SK-N-SH (cell line): Measurements from ENCODE around the gene TEX13C. TPM values are rescaled to one million over a fixed set of nuclear protein-coding genes. Genes with fewer than 3 reads are reported as not detected.

ENCODE experiments used
- CTCF ChIA-PET: fragments of 300-600, 350-600 bp; formaldehyde crosslinking; extraction: SDS; loops from one replicate; lab custom pipeline; 2021; lab: Yijun Ruan, JAX
- POLR2A ChIA-PET: fragments of 350-600 bp; sonication (Branson Sonifier 250); formaldehyde crosslinking; extraction: SDS; loops from one replicate; lab custom pipeline; 2020; ENCODE audit warnings: antibody characterized with exemption, inconsistent platforms; lab: Yijun Ruan, JAX
- DNase-seq: peaks from one replicate; pipeline ENCODE4 v3.0.0; 2012
- H2AFZ ChIP-seq: fragments of 200-600 bp; sonication (generic); 2 replicates; pipeline ENCODE4 v1.8.1; 2016; ENCODE audit warnings: antibody characterized with exemption, mild to moderate bottlenecking, low read depth
- H3F3A ChIP-seq: fragments of 200-600 bp; sonication (generic); replicated peaks from 2 replicates; pipeline ENCODE3; 2016; ENCODE audit warnings: antibody characterized with exemption, mild to moderate bottlenecking; ENCODE audit not compliant: insufficient read depth
- H3K27ac ChIP-seq, 2 experiments: fragments of 200-500 bp in 1 of 2; fragments of 200-600 bp in 1 of 2; sonication (Bioruptor generic) in 1 of 2; sonication (generic), shearing (Covaris generic) in 1 of 2; 2 replicates each; pipeline versions ENCODE4 v1.5.1 to v1.6.1; 2014 to 2016; ENCODE audit warnings: low read depth in 2 of 2, inconsistent platforms in 1 of 2, low read length in 1 of 2, mild to moderate bottlenecking in 1 of 2, mixed read lengths in 1 of 2
- H3K27me3 ChIP-seq: fragments of 200-600 bp; sonication (generic), shearing (Covaris generic); 2 replicates; pipeline ENCODE4 v1.6.1; 2016; ENCODE audit warnings: mixed run types; ENCODE audit not compliant: insufficient read depth
- H3K36me3 ChIP-seq, 2 experiments: fragments of 200-500 bp in 1 of 2; fragments of 200-600 bp in 1 of 2; sonication (Bioruptor generic) in 1 of 2; sonication (generic) in 1 of 2; replicated peaks in 1 of 2; 2 replicates each; pipeline versions ENCODE3 to v1.5.1; 2014 to 2016; ENCODE audit warnings: low read length in 1 of 2, mild to moderate bottlenecking in 1 of 2; ENCODE audit not compliant: insufficient read depth in 2 of 2, control insufficient read depth in 1 of 2
- H3K4me1 ChIP-seq, 2 experiments: fragments of 200-500 bp in 1 of 2; fragments of 200-600 bp in 1 of 2; sonication (Bioruptor generic) in 1 of 2; sonication (generic), shearing (Covaris generic) in 1 of 2; 2 replicates each; pipeline versions ENCODE4 v1.5.1 to v1.6.1; 2014 to 2016; ENCODE audit warnings: low read depth in 1 of 2, low read length in 1 of 2, mixed run types in 1 of 2; ENCODE audit not compliant: insufficient read depth in 2 of 2, control insufficient read depth in 1 of 2
- H3K4me2 ChIP-seq: fragments of 200-600 bp; sonication (generic), shearing (Covaris generic); 2 replicates; pipeline ENCODE4 v1.6.1; 2017; ENCODE audit warnings: mixed run types
- H3K4me3 ChIP-seq, 2 experiments: fragments of 200-500 bp in 1 of 2; fragments of 200-600 bp in 1 of 2; sonication (Bioruptor generic) in 1 of 2; sonication (generic), shearing (Covaris generic) in 1 of 2; 2 replicates each; pipeline versions ENCODE4 v1.5.1 to v1.8.1; 2014 to 2016; ENCODE audit warnings: low read depth in 2 of 2, inconsistent platforms in 1 of 2, low read length in 1 of 2, mild to moderate bottlenecking in 1 of 2, mixed read lengths in 1 of 2, moderate library complexity in 1 of 2
- H3K79me2 ChIP-seq: fragments of 200-600 bp; sonication (generic); 2 replicates; pipeline ENCODE4 v1.8.1; 2017; ENCODE audit warnings: mild to moderate bottlenecking; ENCODE audit not compliant: insufficient read depth
- H3K9ac ChIP-seq: fragments of 200-600 bp; sonication (generic); 2 replicates; pipeline ENCODE4 v1.6.1; 2017; ENCODE audit warnings: mixed run types
- H3K9me2 ChIP-seq: fragments of 200-600 bp; sonication (generic); 2 replicates; pipeline ENCODE4 v1.6.1; 2017; ENCODE audit warnings: mixed run types
- H3K9me3 ChIP-seq: fragments of 200-600 bp; sonication (generic); 2 replicates; pipeline ENCODE4 v1.6.1; 2017; ENCODE audit warnings: mixed run types, mild to moderate bottlenecking, moderate library complexity
- H4K20me1 ChIP-seq: fragments of 200-600 bp; sonication (generic); 2 replicates; pipeline ENCODE4 v1.6.1; 2017; ENCODE audit warnings: mild to moderate bottlenecking, mixed run types; ENCODE audit not compliant: insufficient read depth
- FOSL2 ChIP-seq: IDR thresholded peaks from 2 replicates; pipeline ENCODE4 v1.4.0; 2012; ENCODE audit warnings: low read depth, mild to moderate bottlenecking, moderate library complexity, borderline replicate concordance
- FOXJ3 ChIP-seq: sonication (generic); formaldehyde crosslinking; IDR thresholded peaks from 2 replicates; pipeline ENCODE4 v1.5.1; 2020; ENCODE audit warnings: mild to moderate bottlenecking, missing genetic modification reagents
- GATA2 ChIP-seq: sonication (generic); formaldehyde crosslinking; IDR thresholded peaks from 2 replicates; pipeline ENCODE4 v1.5.0; 2020; ENCODE audit warnings: mild to moderate bottlenecking, missing genetic modification reagents
- JUND ChIP-seq: IDR thresholded peaks from 2 replicates; pipeline ENCODE4 v1.4.0; 2012
- MXI1 ChIP-seq: IDR thresholded peaks from 2 replicates; pipeline ENCODE4 v1.6.1; 2012; ENCODE audit warnings: mild to moderate bottlenecking, low read depth, low read length, improper control_type of control experiment
- NFIC ChIP-seq: IDR thresholded peaks from 2 replicates; pipeline ENCODE4 v1.4.0; 2012; ENCODE audit warnings: borderline replicate concordance
- POLR2AphosphoS5 ChIP-seq: IDR thresholded peaks from 2 replicates; pipeline ENCODE4 v1.6.1; 2012; ENCODE audit warnings: low read depth, low read length
- RAD21 ChIP-seq: IDR thresholded peaks from 2 replicates; pipeline ENCODE4 v1.6.1; 2012; ENCODE audit warnings: mild to moderate bottlenecking, low read length
- RCOR1 ChIP-seq: fragments of 150-350 bp; IDR thresholded peaks from 2 replicates; pipeline ENCODE4 v1.6.1; 2017; ENCODE audit warnings: antibody characterized with exemption, low read length
- RXRA ChIP-seq: IDR thresholded peaks from 2 replicates; pipeline ENCODE4 v1.4.0; 2012; ENCODE audit warnings: low read depth, mild to moderate bottlenecking, borderline replicate concordance
- SIN3A ChIP-seq: IDR thresholded peaks from 2 replicates; pipeline ENCODE4 v1.6.1; 2012; ENCODE audit warnings: low read depth, mild to moderate bottlenecking, low read length, moderate library complexity, borderline replicate concordance
- SMC3 ChIP-seq: IDR thresholded peaks from 2 replicates; pipeline ENCODE4 v1.6.1; 2012; ENCODE audit warnings: low read depth, low read length, improper control_type of control experiment
- TAF1 ChIP-seq: IDR thresholded peaks from 2 replicates; pipeline ENCODE4 v1.6.1; 2012; ENCODE audit warnings: low read depth, mild to moderate bottlenecking, low read length, moderate library complexity, borderline replicate concordance
- TEAD4 ChIP-seq: IDR thresholded peaks from 2 replicates; pipeline ENCODE4 v1.4.0; 2012; ENCODE audit warnings: mild to moderate bottlenecking, borderline replicate concordance; ENCODE audit not compliant: insufficient read depth
- whole genome bisulfite sequencing: methylation state at CpG from one replicate; pipeline ENCODE4 v1.1.6; 2017; ENCODE audit warnings: low lambda C conversion rate; 5-methylcytosine and 5-hydroxymethylcytosine counted together
- polyA plus RNA-seq, 3 experiments: library from polyadenylated mRNA; depleted of rRNA; stranded (reverse); fragments of >200 nt; gene quantifications; 2 replicates each; pipeline ENCODE4 v1.2.3, GENCODE V29; 2012
- TF ChIP-seq, protein P1 (sequence below): fragments of 200-600 bp; sonication (generic); IDR thresholded peaks from 2 replicates; pipeline ENCODE4 v1.6.1; 2017; ENCODE audit warnings: antibody characterized with exemption, mild to moderate bottlenecking, moderate library complexity
- TF ChIP-seq, protein P2 (sequence below): fragments of 150-350 bp; IDR thresholded peaks from 2 replicates; pipeline ENCODE4 v1.6.1; 2016; ENCODE audit warnings: mild to moderate bottlenecking, low read depth, low read length

Gene TEX13C
- polyA plus RNA-seq, 1 of the 3 experiments (the other 2 are of a cell fraction) = 0.16 TPM

- no peak for TF ChIP-seq FOXJ3
- TF ChIP-seq NFIC = no peak
- no peak for TF ChIP-seq RXRA
- TF ChIP-seq, protein P1, sequence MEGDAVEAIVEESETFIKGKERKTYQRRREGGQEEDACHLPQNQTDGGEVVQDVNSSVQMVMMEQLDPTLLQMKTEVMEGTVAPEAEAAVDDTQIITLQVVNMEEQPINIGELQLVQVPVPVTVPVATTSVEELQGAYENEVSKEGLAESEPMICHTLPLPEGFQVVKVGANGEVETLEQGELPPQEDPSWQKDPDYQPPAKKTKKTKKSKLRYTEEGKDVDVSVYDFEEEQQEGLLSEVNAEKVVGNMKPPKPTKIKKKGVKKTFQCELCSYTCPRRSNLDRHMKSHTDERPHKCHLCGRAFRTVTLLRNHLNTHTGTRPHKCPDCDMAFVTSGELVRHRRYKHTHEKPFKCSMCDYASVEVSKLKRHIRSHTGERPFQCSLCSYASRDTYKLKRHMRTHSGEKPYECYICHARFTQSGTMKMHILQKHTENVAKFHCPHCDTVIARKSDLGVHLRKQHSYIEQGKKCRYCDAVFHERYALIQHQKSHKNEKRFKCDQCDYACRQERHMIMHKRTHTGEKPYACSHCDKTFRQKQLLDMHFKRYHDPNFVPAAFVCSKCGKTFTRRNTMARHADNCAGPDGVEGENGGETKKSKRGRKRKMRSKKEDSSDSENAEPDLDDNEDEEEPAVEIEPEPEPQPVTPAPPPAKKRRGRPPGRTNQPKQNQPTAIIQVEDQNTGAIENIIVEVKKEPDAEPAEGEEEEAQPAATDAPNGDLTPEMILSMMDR = no peak
- TF ChIP-seq RAD21 = no peak
These were observed 2.8 kb downstream of the TEX13C start (continued) for GRCh38 chrX:125322431-125322830.

DNA sequence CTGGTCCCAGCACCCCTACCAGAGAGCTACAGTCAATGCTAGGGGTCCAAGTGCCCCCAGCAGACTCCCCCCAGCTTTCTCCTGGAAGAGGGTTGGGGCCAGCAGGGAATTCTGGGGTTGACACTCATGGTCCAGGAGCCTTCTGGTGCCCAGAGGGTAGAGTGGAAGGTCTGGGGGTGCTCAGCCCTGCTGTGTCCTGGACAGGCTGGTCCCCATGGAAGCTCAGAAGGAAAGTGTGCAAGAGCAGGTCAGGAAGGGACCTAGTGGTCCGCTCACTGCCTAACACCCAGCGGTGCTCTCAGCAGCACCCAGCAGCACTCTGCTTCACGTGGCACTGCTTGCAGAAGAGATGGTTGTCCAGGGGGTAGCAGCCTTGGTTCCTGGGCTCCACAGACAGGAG, 6.9 kb downstream of the TEX13C start:
- H3K36me3 ChIP-seq = no peaks in the 10 kb centered on the region
- ChIA-PET POLR2A (no interaction called here), CTCF (no interaction called here)
- no peak overlapping the region for H3K27ac ChIP-seq
- no peaks in the 10 kb centered on the region for H3K27me3 ChIP-seq
- H3K79me2 ChIP-seq = no peaks in the 10 kb centered on the region
- H3K4me2 ChIP-seq = no peak overlapping the region
- no peaks in the 10 kb centered on the region for H3F3A ChIP-seq
- no peak overlapping the region for H3K4me3 ChIP-seq
- H3K9me2 ChIP-seq = 0 out of 2 replicates have a peak, but pooled peaks cover 2% of the 10 kb centered on the region
- H3K4me1 ChIP-seq = no peaks in the 10 kb centered on the region
- no peak overlapping the region for H2AFZ ChIP-seq
- no peaks in the 10 kb centered on the region for H3K9me3 ChIP-seq
- H4K20me1 ChIP-seq = no peaks in the 10 kb centered on the region
- no CpG with 5 or more reads among the region's 3 CpGs for WGBS
- DNase-seq = no peak
- TF ChIP-seq NFIC = no peak
- TF ChIP-seq MXI1 = no peak
- TF ChIP-seq GATA2 (CRISPR knock-in tag) = no peak
- no peak for TF ChIP-seq TAF1
- TF ChIP-seq, protein P2, sequence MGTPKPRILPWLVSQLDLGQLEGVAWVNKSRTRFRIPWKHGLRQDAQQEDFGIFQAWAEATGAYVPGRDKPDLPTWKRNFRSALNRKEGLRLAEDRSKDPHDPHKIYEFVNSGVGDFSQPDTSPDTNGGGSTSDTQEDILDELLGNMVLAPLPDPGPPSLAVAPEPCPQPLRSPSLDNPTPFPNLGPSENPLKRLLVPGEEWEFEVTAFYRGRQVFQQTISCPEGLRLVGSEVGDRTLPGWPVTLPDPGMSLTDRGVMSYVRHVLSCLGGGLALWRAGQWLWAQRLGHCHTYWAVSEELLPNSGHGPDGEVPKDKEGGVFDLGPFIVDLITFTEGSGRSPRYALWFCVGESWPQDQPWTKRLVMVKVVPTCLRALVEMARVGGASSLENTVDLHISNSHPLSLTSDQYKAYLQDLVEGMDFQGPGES = no peak
- TF ChIP-seq SMC3 = no peak
- TF ChIP-seq POLR2AphosphoS5 = no peak
- no peak for TF ChIP-seq SIN3A
- no peak for TF ChIP-seq JUND
- TF ChIP-seq RCOR1 = no peak
- TF ChIP-seq, protein P1 = no peak
- TF ChIP-seq TEAD4 = no peak
- no peak for TF ChIP-seq FOSL2
- no peak overlapping the region for H3K9ac ChIP-seq
